Keratinocyte (primary cell): ENCODE results near the gene C16orf92. TPM values are rescaled to one million over a fixed set of nuclear protein-coding genes. Genes with fewer than 3 reads are reported as not detected.

Experiments
- DNase-seq: peaks from one replicate; pipeline ENCODE4 v3.0.0-alpha.2; 2011; ENCODE audit warnings: low read depth, missing footprints, low spot score
- FAIRE-seq: peaks from 2 replicates; lab custom pipeline; 2011; peaks lifted over from hg19 to GRCh38; lab: Jason Lieb, UNC
- H2AFZ ChIP-seq: 2 replicates; pipeline ENCODE4 v1.6.0; 2012; ENCODE audit warnings: low read length, control low read depth, inconsistent platforms; ENCODE audit not compliant: control insufficient read depth
- H3K27ac ChIP-seq: 2 replicates; pipeline ENCODE4 v1.5.1; 2011; ENCODE audit warnings: low read length; ENCODE audit not compliant: control insufficient read depth, insufficient read depth
- H3K27me3 ChIP-seq: 3 replicates; pipeline ENCODE4 v1.6.0; 2011; ENCODE audit warnings: low read length; ENCODE audit not compliant: control insufficient read depth, insufficient read depth; ENCODE audit errors: extremely low read depth
- H3K36me3 ChIP-seq, 2 experiments: 2 replicates in 1 of 2; 3 replicates in 1 of 2; pipeline ENCODE4 v1.5.1; 2011; ENCODE audit warnings: low read length in 2 of 2, mild to moderate bottlenecking in 1 of 2; ENCODE audit not compliant: control insufficient read depth in 2 of 2, insufficient read depth in 2 of 2; ENCODE audit errors: extremely low read depth in 1 of 2
- H3K4me1 ChIP-seq: 3 replicates; pipeline ENCODE4 v1.5.1; 2011; ENCODE audit warnings: low read length; ENCODE audit not compliant: control insufficient read depth, insufficient read depth; ENCODE audit errors: extremely low read depth
- H3K4me2 ChIP-seq: 3 replicates; pipeline ENCODE4 v1.6.0; 2011; ENCODE audit warnings: low read depth, low read length; ENCODE audit not compliant: control insufficient read depth, insufficient read depth; ENCODE audit errors: extremely low read depth
- H3K4me3 ChIP-seq, 3 experiments: fragments of 200-600 bp in 1 of 3; sonication (generic) in 1 of 3; 2 replicates in 2 of 3; 3 replicates in 1 of 3; pipeline ENCODE4 v1.5.1; 2011 to 2016; ENCODE audit warnings: low read length in 3 of 3, mild to moderate bottlenecking in 3 of 3, control low read depth in 2 of 3, inconsistent platforms in 1 of 3, low read depth in 1 of 3, mixed read lengths in 1 of 3, mixed run types in 1 of 3, moderate library complexity in 1 of 3; ENCODE audit not compliant: control insufficient read depth in 2 of 3, insufficient read depth in 2 of 3; ENCODE audit errors: extremely low read depth in 1 of 3
- H3K79me2 ChIP-seq: 2 replicates; pipeline ENCODE4 v1.6.0; 2012; ENCODE audit warnings: low read length; ENCODE audit not compliant: control insufficient read depth, insufficient read depth
- H3K9ac ChIP-seq: 3 replicates; pipeline ENCODE4 v1.6.0; 2011; ENCODE audit warnings: low read length; ENCODE audit not compliant: control insufficient read depth, insufficient read depth; ENCODE audit errors: extremely low read depth
- H3K9me1 ChIP-seq: 3 replicates; pipeline ENCODE4 v1.6.0; 2011; ENCODE audit warnings: low read length; ENCODE audit not compliant: control insufficient read depth, insufficient read depth; ENCODE audit errors: extremely low read depth
- H3K9me3 ChIP-seq: 2 replicates; pipeline ENCODE4 v1.5.1; 2012; ENCODE audit warnings: low read depth, low read length; ENCODE audit not compliant: control insufficient read depth
- H4K20me1 ChIP-seq: 3 replicates; pipeline ENCODE4 v1.6.0; 2011; ENCODE audit warnings: low read length; ENCODE audit not compliant: control insufficient read depth, insufficient read depth; ENCODE audit errors: extremely low read depth
- CTCF ChIP-seq, 3 experiments: IDR thresholded peaks in 1 of 3; conservative IDR thresholded peaks in 1 of 3; optimal IDR thresholded peaks in 1 of 3; 2 replicates in 2 of 3; 3 replicates in 1 of 3; pipeline versions ENCODE3 to v1.5.1; 2011; ENCODE audit warnings: low read length in 3 of 3, mild to moderate bottlenecking in 3 of 3, moderate library complexity in 2 of 3, control low read depth in 1 of 3, inconsistent platforms in 1 of 3; ENCODE audit not compliant: insufficient read depth in 2 of 3; ENCODE audit errors: extremely low read depth in 1 of 3
- EZH2 ChIP-seq: IDR thresholded peaks from one replicate; pipeline ENCODE4 v1.6.1; 2012; ENCODE audit warnings: inconsistent platforms, mild to moderate bottlenecking, low read length, moderate library complexity
- dilution Hi-C: fragments of 300-500 bp; cut with MboI; formaldehyde crosslinking; loops from one replicate; pipeline ENCODE4 v1.7.0; 2020; ENCODE audit warnings: low sequenced_read_pairs; ENCODE audit not compliant: extremely low pct_ligation_motif_present
- polyA plus RNA-seq, 5 experiments: library from polyadenylated mRNA; depleted of rRNA in 3 of 5; stranded (reverse) in 3 of 5; stranded (forward) in 1 of 5; unstranded in 1 of 5; fragments of >200 nt; gene quantifications; 1 replicate in 1 of 5; 2 replicates in 3 of 5; 3 replicates in 1 of 5; pipeline versions ENCODE4 v1.2.1 to v1.2.3, GENCODE V29; 2011 to 2012; ENCODE audit warnings: missing spikeins in 2 of 5, low read depth in 1 of 5, low replicate concordance in 1 of 5

Gene C16orf92
- polyA plus RNA-seq, 1 donor (not counting 4 experiments of a cell fraction or from before 2014, with no cell fraction given) = not detected

- TF ChIP-seq EZH2 (no peak), CTCF (optimal IDR thresholded peaks at IDR 0.05 in 1 of 3, IDR thresholded peaks at IDR 0.05 in 1 of 3, conservative IDR thresholded peaks at IDR 0.05 in 1 of 3; ENCODE audit: extremely low read depth in 1 of 3, insufficient read depth in 2 of 3, low read length in 3 of 3) (no peak)
- Histone ChIP-seq H3K79me2 (no peaks in the 10 kb centered on the region), H2AFZ (no peak overlapping the region), H3K4me2 (no peak overlapping the region), H4K20me1 (no peaks in the 10 kb centered on the region), H3K9ac (no peak overlapping the region), H3K9me3 (no peaks in the 10 kb centered on the region), H3K4me3 (no peak overlapping the region), H3K4me1 (peaks cover 3% of the 10 kb centered on the region), H3K27me3 (no peaks in the 10 kb centered on the region), H3K36me3 (no peaks in the 10 kb centered on the region), H3K9me1 (no peaks in the 10 kb centered on the region), H3K27ac (no peak overlapping the region)
- FAIRE-seq (no peak), DNase-seq (no peak)
- dilution Hi-C loops = no loop called here
Observed at GRCh38 chr16:30046178-30046577, 23.2 kb downstream of the C16orf92 start.

GRCh38 chr16:30046588-30046987 is 23.6 kb downstream of the C16orf92 start:
- Histone ChIP-seq H3K79me2 (no peaks in the 10 kb centered on the region), H3K9me3 (no peaks in the 10 kb centered on the region), H3K9me1 (no peaks in the 10 kb centered on the region), H3K36me3 (no peaks in the 10 kb centered on the region), H2AFZ (no peak overlapping the region), H3K4me1 (peaks cover 3% of the 10 kb centered on the region), H3K27ac (no peak overlapping the region), H3K27me3 (no peaks in the 10 kb centered on the region), H3K9ac (no peak overlapping the region), H3K4me2 (no peak overlapping the region), H4K20me1 (no peaks in the 10 kb centered on the region), H3K4me3 (no peak overlapping the region)
- FAIRE-seq (no peak), DNase-seq (no peak)
- TF ChIP-seq CTCF (optimal IDR thresholded peaks at IDR 0.05 in 1 of 3, IDR thresholded peaks at IDR 0.05 in 1 of 3, conservative IDR thresholded peaks at IDR 0.05 in 1 of 3; ENCODE audit: extremely low read depth in 1 of 3, insufficient read depth in 2 of 3, low read length in 3 of 3) = no peak
- no peak for TF ChIP-seq EZH2
- dilution Hi-C loops = no loop called here
